ENCODE data around the gene SMIM28.

The SMIM28 gene

DNA sequence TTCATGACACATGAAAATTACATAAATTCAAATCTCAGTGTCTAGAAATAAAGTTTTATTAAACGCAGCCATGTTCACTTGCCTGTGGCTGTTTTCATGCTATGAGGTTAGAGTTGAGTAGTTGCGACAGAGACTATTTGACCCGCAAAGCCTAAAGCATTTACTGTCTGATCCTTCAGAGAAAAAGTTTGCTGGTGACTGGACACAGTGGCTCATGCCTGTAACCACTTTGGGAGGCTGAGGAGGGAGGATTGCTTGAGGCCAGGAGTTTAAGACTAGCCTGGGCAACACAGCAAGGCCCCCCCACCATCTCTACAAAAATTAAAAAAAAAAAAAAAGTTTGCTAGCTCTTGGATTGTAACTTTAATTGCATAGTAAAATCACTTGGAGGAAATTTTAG is 9.2 kb downstream of the SMIM28 start:
- H2BK15ac ChIP-seq (ENCODE audit: low read depth, poor library complexity, severe bottlenecking) = no peak overlapping the region
- H4K91ac ChIP-seq (ENCODE audit: low read length) = no peak overlapping the region
- 95% methylated on average over 3 of the region's 3 CpGs for WGBS
- H2AFZ ChIP-seq (ENCODE audit: low read depth, low read length) = no peak overlapping the region
- H2AK5ac ChIP-seq (ENCODE audit: low read length, severe bottlenecking) = no peak overlapping the region
- H3K18ac ChIP-seq (ENCODE audit: low read depth in 1 of 2, low read length in 2 of 2) = no peak overlapping the region
- no peak overlapping the region for H2BK5ac ChIP-seq (ENCODE audit: low read depth, low read length, poor library complexity, severe bottlenecking)
- no peak overlapping the region for H3K23ac ChIP-seq (ENCODE audit: low read length in 2 of 2)
- no peak overlapping the region for H3K27ac ChIP-seq (ENCODE audit: low read length, poor library complexity, severe bottlenecking)
- no peaks in the 10 kb centered on the region for H3K79me1 ChIP-seq (replicated peaks; ENCODE audit: low read length, poor library complexity, severe bottlenecking)
- no peak overlapping the region for H2BK12ac ChIP-seq (ENCODE audit: low read length in 2 of 2)
- H3K4ac ChIP-seq (ENCODE audit: low read depth in 1 of 2, low read length in 2 of 2) = no peak overlapping the region
- H3K9ac ChIP-seq (ENCODE audit: low read length) = no peak overlapping the region
- no peak overlapping the region for H4K8ac ChIP-seq (ENCODE audit: low read length)
- no peaks in the 10 kb centered on the region for H3K36me3 ChIP-seq (ENCODE audit: control insufficient read depth in 1 of 2, insufficient read depth in 2 of 2, low read depth in 1 of 2, low read length in 2 of 2)
- no peaks in the 10 kb centered on the region for H3K9me3 ChIP-seq (ENCODE audit: control insufficient read depth, low read length)
- H3K14ac ChIP-seq (ENCODE audit: low read length in 2 of 2) = no peak overlapping the region
- H2BK120ac ChIP-seq (ENCODE audit: low read depth, low read length) = no peak overlapping the region
- DNase-seq = no peak
- peaks cover 2% of the 10 kb centered on the region for H3K4me1 ChIP-seq (ENCODE audit: control insufficient read depth, insufficient read depth, low read depth, low read length)
- no peaks in the 10 kb centered on the region for H3K27me3 ChIP-seq (ENCODE audit: control insufficient read depth in 1 of 2, insufficient read depth in 1 of 2, low read length in 2 of 2)
- no peak overlapping the region for H3K4me3 ChIP-seq (ENCODE audit: insufficient read depth in 1 of 2, low read depth in 1 of 2, low read length in 2 of 2)
- H3K4me2 ChIP-seq (ENCODE audit: low read length, poor library complexity, severe bottlenecking) = no peak overlapping the region

DNA sequence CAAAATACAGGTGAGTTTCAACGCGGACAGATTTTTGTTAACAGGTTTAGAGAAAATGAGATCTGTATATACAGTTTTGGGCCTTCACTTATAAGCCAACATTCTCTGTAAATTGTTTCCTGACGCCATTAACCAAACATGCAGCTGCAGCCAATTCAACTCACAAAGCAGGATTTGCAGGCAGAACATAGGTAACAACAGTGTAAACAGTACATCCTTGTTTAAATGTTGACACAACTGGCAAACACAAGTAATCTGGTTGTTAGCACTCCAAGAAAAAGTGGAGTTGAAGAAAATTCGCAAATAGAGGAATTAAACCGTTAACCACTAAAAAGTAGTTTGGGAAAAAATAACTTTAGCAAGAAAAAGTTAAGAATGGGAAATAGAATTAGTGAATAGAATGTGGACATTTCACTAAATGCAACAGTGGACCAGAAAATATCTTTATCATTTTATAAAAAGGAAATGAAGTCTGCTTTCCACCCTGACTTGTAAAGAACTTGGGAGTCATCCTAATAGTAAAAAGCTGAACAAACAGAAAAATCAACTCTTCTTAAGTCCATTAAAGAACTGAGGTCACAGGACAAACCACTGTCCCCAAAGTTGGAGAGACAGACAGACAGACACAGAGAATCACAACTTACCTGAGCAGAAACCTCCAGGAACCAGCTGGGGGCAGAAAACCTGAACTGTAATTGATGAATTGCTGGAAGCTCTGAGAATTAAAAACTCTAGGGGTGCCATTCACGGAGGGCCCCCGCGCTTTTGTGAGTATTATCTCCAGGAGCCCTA is 10.1 kb downstream of the SMIM28 start:
- Histone ChIP-seq H3K27me3 (ENCODE audit: control insufficient read depth in 1 of 2, insufficient read depth in 1 of 2, low read length in 2 of 2) (no peaks in the 10 kb centered on the region), H4K91ac (ENCODE audit: low read length) (no peak overlapping the region), H3K18ac (ENCODE audit: low read depth in 1 of 2, low read length in 2 of 2) (no peak overlapping the region), H3K36me3 (ENCODE audit: control insufficient read depth in 1 of 2, insufficient read depth in 2 of 2, low read depth in 1 of 2, low read length in 2 of 2) (no peaks in the 10 kb centered on the region), H4K8ac (ENCODE audit: low read length) (no peak overlapping the region), H3K9me3 (ENCODE audit: control insufficient read depth, low read length) (no peaks in the 10 kb centered on the region), H2AK5ac (ENCODE audit: low read length, severe bottlenecking) (no peak overlapping the region), H3K23ac (ENCODE audit: low read length in 2 of 2) (no peak overlapping the region), H3K9ac (ENCODE audit: low read length) (no peak overlapping the region), H3K4me3 (ENCODE audit: insufficient read depth in 1 of 2, low read depth in 1 of 2, low read length in 2 of 2) (no peak overlapping the region), H2BK15ac (ENCODE audit: low read depth, poor library complexity, severe bottlenecking) (no peak overlapping the region), H3K4me2 (ENCODE audit: low read length, poor library complexity, severe bottlenecking) (no peak overlapping the region), H2BK120ac (ENCODE audit: low read depth, low read length) (no peak overlapping the region), H2BK12ac (ENCODE audit: low read length in 2 of 2) (no peak overlapping the region), H3K4me1 (ENCODE audit: control insufficient read depth, insufficient read depth, low read depth, low read length) (no peaks in the 10 kb centered on the region), H2AFZ (ENCODE audit: low read depth, low read length) (no peak overlapping the region), H3K14ac (ENCODE audit: low read length in 2 of 2) (no peak overlapping the region), H3K79me1 (replicated peaks; ENCODE audit: low read length, poor library complexity, severe bottlenecking) (no peaks in the 10 kb centered on the region), H3K4ac (ENCODE audit: low read depth in 1 of 2, low read length in 2 of 2) (no peak overlapping the region), H2BK5ac (ENCODE audit: low read depth, low read length, poor library complexity, severe bottlenecking) (no peak overlapping the region), H3K27ac (ENCODE audit: low read length, poor library complexity, severe bottlenecking) (no peak overlapping the region)
- DNase-seq = no peak
- WGBS = 85% methylated on average over 5 of the region's 8 CpGs

DNA sequence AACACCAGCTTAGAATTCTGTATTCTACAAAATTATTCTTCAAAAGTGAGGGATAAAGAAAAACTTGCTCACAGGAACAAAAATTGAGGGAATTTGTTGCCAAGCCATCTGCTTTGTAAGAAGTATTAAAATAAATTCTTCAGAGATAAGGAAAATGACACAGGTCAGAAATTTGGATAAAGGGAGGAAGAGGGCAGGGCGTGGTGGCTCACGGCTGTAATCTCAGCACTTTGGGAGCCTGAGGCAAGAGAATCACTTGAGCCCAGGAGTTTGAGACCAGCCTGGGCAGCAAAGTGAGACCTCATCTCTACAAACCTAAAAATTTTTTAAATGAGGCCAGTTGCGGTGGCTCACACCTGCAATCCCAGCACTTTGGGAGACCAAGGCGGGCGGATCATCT is 11.8 kb downstream of the SMIM28 start:
- Histone ChIP-seq H3K4me2 (ENCODE audit: low read length, poor library complexity, severe bottlenecking) (no peak overlapping the region), H2AK5ac (ENCODE audit: low read length, severe bottlenecking) (no peak overlapping the region), H3K9ac (ENCODE audit: low read length) (no peak overlapping the region), H3K79me1 (replicated peaks; ENCODE audit: low read length, poor library complexity, severe bottlenecking) (no peaks in the 10 kb centered on the region), H3K14ac (ENCODE audit: low read length in 2 of 2) (no peak overlapping the region), H2BK15ac (ENCODE audit: low read depth, poor library complexity, severe bottlenecking) (no peak overlapping the region), H3K23ac (ENCODE audit: low read length in 2 of 2) (no peak overlapping the region), H2AFZ (ENCODE audit: low read depth, low read length) (no peak overlapping the region), H3K4me1 (ENCODE audit: control insufficient read depth, insufficient read depth, low read depth, low read length) (no peaks in the 10 kb centered on the region), H3K18ac (ENCODE audit: low read depth in 1 of 2, low read length in 2 of 2) (no peak overlapping the region), H3K27me3 (ENCODE audit: control insufficient read depth in 1 of 2, insufficient read depth in 1 of 2, low read length in 2 of 2) (no peaks in the 10 kb centered on the region), H3K9me3 (ENCODE audit: control insufficient read depth, low read length) (no peaks in the 10 kb centered on the region), H2BK12ac (ENCODE audit: low read length in 2 of 2) (no peak overlapping the region), H3K4ac (ENCODE audit: low read depth in 1 of 2, low read length in 2 of 2) (no peak overlapping the region), H2BK120ac (ENCODE audit: low read depth, low read length) (no peak overlapping the region), H3K4me3 (ENCODE audit: insufficient read depth in 1 of 2, low read depth in 1 of 2, low read length in 2 of 2) (no peak overlapping the region), H2BK5ac (ENCODE audit: low read depth, low read length, poor library complexity, severe bottlenecking) (no peak overlapping the region), H3K36me3 (ENCODE audit: control insufficient read depth in 1 of 2, insufficient read depth in 2 of 2, low read depth in 1 of 2, low read length in 2 of 2) (no peaks in the 10 kb centered on the region), H3K27ac (ENCODE audit: low read length, poor library complexity, severe bottlenecking) (no peak overlapping the region), H4K91ac (ENCODE audit: low read length) (no peak overlapping the region), H4K8ac (ENCODE audit: low read length) (no peak overlapping the region)
- 88% methylated on average over 5 of the region's 5 CpGs for WGBS
- DNase-seq = no peak

DNA sequence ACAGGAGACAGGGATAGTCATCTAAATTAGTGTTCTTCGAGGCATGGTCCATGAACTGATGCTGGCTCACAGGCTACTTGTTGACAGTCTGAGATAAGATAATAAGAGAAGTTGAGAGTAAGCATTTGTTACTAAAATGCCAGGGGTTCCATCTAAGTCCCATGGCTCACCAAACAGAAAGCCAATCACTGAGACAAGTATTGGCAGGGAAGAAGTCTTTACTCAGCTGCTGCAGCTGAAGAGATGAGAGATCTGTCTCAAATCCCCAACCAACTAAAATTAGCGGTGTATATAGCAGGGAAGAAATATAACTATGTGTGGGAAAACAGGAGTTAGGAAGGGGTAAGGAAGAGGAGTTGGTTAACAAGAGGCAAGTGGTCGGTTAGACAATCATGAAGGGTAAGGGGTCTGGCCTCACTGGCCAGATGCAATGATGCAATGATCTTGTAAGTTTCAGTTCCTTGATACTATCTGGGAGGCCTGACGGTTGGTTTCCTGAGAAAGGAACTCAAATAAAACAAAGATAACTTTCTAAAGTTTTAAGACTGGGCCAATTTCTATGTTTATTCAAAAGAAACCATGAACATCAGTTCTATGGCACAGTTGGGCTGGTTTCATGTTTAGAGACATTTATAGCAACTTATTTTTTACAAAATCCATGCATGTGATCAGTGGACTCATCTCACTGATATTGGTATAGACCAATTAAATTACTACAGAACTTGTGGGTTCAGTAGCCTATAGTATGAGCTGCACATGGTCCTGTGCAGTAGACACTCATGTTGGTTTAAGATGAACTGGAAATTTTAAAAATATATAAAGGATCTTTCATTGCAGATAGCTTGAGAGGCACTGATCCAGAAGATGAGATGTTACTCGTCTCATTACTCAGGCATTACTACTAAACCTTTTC is 16.4 kb downstream of the SMIM28 start:
- 82% methylated on average over 3 of the region's 5 CpGs for WGBS

More for the DNA sequence above, 16.4 kb downstream of the SMIM28 start:
- H4K91ac ChIP-seq (ENCODE audit: low read length) = no peak overlapping the region
- H2AFZ ChIP-seq (ENCODE audit: low read depth, low read length) = no peak overlapping the region
- no peak overlapping the region for H3K18ac ChIP-seq (ENCODE audit: low read depth in 1 of 2, low read length in 2 of 2)
- H2BK15ac ChIP-seq (ENCODE audit: low read depth, poor library complexity, severe bottlenecking) = no peak overlapping the region
- no peak overlapping the region for H3K14ac ChIP-seq (ENCODE audit: low read length in 2 of 2)
- H3K9me3 ChIP-seq (ENCODE audit: control insufficient read depth, low read length) = no peaks in the 10 kb centered on the region
- H2BK120ac ChIP-seq (ENCODE audit: low read depth, low read length) = no peak overlapping the region
- no peaks in the 10 kb centered on the region for H3K36me3 ChIP-seq (ENCODE audit: control insufficient read depth in 1 of 2, insufficient read depth in 2 of 2, low read depth in 1 of 2, low read length in 2 of 2)
- no peak overlapping the region for H2BK12ac ChIP-seq (ENCODE audit: low read length in 2 of 2)
- no peaks in the 10 kb centered on the region for H3K27me3 ChIP-seq (ENCODE audit: control insufficient read depth in 1 of 2, insufficient read depth in 1 of 2, low read length in 2 of 2)
- no peaks in the 10 kb centered on the region for H3K79me1 ChIP-seq (replicated peaks; ENCODE audit: low read length, poor library complexity, severe bottlenecking)
- DNase-seq = no peak
- no peak overlapping the region for H3K4ac ChIP-seq (ENCODE audit: low read depth in 1 of 2, low read length in 2 of 2)
- H3K9ac ChIP-seq (ENCODE audit: low read length) = no peak overlapping the region
- no peak overlapping the region for H3K23ac ChIP-seq (ENCODE audit: low read length in 2 of 2)
- no peak overlapping the region for H3K27ac ChIP-seq (ENCODE audit: low read length, poor library complexity, severe bottlenecking)
- H2AK5ac ChIP-seq (ENCODE audit: low read length, severe bottlenecking) = no peak overlapping the region
- no peak overlapping the region for H2BK5ac ChIP-seq (ENCODE audit: low read depth, low read length, poor library complexity, severe bottlenecking)
- no peak overlapping the region for H3K4me3 ChIP-seq (ENCODE audit: insufficient read depth in 1 of 2, low read depth in 1 of 2, low read length in 2 of 2)
- H3K4me2 ChIP-seq (ENCODE audit: low read length, poor library complexity, severe bottlenecking) = no peak overlapping the region
- H3K4me1 ChIP-seq (ENCODE audit: control insufficient read depth, insufficient read depth, low read depth, low read length) = no peaks in the 10 kb centered on the region
- H4K8ac ChIP-seq (ENCODE audit: low read length) = no peak overlapping the region
